ENCODE measurements around the gene RB1.

Gene RB1

GRCh38 chr13:48457578-48458242, 154.2 kb downstream of the RB1 start:
- DNase-seq: no peak

DNA sequence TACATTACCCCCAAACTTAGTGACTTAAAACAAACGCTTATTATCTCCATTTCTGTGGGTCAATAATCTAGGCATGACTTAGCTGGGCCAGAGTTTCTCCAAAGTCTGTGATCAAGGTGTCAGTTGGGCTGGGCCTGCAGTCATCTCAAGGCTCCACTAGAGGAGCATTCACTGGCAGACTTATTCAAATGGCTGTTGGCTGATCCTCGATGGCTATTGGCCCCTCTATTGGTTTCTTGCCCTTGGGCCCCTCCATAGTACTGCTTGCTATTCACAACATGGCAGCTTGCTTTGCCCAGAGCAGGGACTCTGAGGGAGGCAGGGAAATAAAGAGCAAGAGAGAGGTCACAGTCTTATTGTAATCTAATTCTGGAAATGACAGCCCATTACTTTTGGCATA, 171.7 kb downstream of the RB1 start:
- no peak for DNase-seq

DNA sequence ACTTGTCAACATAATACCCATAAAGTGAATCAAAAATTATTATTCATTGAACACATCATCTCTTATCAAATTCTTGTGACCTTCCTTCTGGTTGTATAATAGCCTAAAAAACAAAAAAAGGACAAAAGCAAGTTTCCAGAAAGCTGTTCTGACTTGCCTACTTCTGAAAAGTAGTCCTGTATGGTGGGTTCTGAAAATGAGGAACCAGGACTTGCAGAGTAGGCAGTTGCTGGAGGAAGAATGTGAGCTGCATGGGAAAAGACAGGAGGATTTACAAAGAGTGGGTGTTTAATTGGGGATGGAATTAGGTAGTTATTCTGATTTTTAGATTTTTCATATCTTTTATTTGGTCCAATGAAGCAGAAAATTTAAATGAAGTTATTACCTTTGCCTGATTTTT, 172.7 kb downstream of the RB1 start:
- no peak for DNase-seq

DNA sequence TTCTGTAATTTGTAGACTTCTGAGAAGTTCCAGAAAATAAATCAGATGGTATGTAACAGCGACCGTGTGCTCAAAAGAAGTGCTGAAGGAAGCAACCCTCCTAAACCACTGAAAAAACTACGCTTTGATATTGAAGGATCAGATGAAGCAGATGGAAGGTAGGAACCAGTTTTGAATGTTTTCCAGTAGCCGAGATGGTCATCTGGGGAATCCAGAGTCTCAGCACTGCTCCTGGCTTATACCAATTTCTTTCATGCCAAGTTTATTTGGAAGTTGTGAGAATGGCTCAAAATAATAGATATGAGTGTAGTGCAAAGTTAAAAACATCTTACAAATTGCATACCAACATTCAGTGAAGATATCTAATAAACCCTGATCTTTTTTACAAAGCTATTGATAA, 173.1 kb downstream of the RB1 start:
- no peak for DNase-seq

DNA sequence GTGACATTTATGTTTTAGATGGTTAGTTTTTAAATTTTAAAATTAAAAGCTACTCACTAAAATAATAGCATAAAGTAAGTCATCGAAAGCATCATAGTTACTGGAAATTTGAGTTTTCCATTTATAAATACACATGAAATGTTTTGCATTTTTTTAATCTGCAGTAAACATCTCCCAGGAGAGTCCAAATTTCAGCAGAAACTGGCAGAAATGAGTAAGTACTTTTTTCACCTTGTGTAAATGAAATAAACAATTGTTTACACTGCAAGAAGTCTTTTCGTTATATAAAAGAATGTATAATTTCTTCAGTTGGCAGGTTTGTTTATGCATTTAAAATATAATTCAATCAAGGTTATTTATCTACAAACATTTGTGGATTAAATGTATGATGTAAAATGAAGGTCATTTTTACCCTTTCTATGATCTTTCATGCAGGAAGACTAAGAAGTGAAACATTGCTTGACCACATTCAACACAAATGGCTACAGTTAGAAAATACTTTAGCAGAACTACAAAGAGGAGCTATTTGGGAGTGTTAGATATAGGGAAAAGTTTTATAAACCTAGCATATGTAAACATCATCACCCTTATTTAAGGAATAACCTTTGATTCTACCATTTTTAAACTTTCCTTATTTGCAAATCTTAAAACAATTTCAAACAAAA, 173.8 kb downstream of the RB1 start:
- DNase-seq: no peak

DNA sequence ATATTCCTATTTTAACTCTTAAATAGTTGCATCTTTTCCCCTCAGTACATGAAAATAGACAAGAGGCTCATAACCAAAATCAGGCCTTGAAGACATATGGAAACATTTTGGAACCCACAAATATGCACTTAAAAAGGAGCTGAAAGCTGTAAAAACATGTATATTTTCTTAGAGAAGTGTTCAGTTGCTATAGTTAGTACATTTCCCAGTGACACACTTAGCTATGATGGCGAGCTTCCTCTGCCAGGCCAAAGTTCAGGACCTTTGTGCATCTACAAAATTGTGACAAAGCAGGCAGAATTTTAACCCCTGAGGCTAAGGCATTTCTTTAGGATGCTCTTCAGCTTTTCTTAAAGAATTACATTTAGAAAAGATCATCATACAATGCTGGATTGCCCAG, 174.8 kb downstream of the RB1 start:
- DNase-seq: no peak

DNA sequence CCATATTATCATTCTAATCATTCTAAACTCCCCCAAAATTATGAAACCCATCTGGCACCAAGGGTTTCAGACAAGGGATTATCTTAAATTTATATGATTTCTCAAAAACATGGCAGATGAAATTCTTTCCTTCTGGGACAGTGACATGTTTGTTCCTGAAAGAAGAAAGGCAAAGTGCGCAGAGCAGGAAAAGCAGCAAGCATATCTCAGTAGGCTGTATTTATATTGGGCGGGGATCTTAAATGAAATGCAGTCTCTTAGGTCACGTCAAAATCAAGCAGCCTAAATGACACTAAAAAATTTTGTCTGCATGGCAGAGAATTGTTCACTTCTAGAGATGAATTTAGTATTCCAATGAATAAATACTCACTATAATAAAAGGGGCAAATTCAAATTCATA, 180.0 kb downstream of the RB1 start:
- DNase-seq: no peak

DNA sequence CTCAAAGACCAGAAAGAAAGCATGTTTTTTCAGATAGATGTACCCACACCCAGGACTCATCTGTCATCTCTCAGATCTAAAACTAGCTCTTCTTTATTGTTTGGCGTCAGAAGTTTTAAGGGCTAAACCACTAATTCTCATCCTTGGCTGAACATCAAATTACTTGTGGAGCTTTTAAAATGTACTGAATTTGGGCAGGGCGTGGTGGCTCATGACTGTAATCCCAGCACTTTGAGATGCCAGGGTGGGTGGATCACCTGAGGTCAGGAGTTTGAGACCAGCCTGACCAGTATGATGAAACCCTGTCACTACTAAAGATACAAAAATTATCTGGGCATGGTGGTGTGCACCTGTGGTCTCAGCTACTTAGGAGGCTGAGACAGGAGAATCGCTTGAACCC, 181.9 kb downstream of the RB1 start:
- DNase-seq: no peak

DNA sequence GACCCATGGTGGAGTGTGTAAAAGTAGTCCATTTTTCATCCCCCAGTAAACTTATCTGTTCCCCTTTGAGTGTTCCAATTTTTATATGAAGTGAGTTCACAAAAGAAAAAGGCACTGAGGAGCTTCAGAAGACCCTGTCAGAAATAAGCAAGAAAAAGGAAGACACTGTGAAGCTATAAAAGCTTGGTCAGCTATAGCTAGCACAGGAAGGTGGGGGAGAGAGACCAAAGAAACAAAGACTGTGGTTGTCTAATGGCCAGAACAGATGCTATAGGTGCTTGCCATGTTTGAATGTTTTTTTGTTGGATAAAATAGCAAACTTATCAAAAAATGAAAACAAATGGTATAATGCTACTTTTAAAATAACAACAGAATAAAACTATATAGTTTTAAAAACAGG, 182.8 kb downstream of the RB1 start:
- no peak for DNase-seq

DNA sequence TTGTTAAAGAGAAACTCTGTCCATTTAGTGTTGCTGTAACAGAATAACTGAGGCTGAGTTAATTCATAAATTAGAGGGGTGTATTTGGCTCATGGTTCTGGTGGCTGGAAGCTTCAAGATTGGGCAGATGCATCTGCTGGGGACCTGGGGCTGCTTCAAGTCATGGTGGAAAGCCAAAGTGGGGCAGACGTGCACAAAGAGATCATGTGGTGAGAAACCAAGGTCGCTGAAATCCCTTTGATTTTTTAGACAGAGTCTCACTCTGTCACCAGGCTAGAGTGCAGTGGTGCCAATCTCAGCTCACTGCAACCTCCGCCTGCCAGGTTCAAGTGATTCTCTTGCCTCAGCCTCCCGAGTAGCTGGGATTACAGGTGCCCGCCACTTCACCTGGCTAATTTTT, 183.3 kb downstream of the RB1 start:
- DNase-seq: no peak

- DNase-seq: no peak
Observed at GRCh38 chr13:48487968-48488367, 184.4 kb downstream of the RB1 start.

DNA sequence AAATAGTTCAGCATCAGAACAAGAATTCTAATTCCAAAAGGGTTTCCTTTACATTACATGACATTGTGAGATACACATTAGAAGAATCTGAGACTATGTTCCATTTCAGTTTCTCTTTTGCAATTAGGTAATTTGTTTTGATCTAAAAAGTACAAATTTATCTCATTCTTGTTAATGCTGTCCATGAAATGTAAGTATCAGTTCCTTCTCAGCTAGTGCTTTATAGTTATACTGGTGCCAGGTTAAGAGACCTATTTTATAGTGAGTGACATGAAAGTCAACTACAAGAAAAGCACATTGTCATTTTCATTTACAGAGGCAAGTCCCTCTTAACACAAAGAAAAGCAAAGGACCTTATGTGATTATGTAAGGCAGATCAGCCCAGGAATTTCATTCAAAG, 185.4 kb downstream of the RB1 start:
- no peak for DNase-seq

- DNase-seq: no peak
Observed at GRCh38 chr13:48489666-48490065, 186.1 kb downstream of the RB1 start.

DNA sequence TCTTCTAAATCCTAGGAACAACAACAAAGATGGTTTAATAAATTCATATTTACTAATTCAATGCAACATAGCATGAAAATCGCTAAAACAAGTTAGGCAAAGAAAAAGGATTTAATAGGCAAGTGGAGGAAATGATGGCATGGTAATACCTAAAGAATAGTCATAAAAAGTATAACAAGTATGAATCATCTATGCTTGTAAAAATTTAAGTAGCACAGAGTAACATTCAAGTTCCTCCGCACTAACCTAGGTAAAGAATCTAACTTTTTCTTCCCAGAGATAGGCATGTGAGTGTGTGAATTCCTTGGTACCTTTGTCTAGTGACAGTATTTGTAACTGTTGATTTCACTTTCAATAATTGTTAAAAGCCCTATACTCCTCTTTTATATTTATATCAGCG, 186.7 kb downstream of the RB1 start:
- DNase-seq: no peak

DNA sequence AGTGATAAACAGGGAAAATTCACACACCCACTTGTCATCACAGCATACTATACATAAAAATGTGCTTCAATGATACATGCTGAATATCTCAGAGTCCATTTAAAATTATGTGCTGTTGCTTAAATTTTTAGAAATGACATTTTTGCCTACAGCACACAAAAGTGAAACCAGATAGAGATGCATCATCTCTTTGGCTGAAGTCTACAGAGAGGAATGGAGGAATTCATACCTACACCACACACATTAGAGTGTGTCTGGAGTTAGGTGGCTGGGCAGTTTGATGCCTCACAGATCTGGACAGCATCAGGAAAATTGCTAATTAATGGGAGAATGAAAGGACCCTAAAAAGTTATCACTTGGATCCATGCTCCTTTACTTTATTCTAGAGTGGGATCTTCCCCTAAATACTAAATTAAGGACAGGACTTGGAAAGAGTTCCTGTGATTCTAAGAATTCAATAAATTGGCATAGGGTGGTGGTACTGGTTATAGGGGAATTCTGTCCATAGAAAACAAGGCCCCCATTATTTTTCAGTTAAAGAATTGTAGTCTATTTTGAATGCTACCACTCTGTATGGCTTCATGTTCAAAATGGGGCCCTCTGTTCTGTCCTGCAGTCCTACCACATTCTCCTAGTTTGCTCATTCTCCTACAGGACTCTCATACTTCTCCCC, 188.0 kb downstream of the RB1 start:
- no peak for DNase-seq

- no peak for DNase-seq
Observed at GRCh38 chr13:48492096-48492440, 188.5 kb downstream of the RB1 start.

DNA sequence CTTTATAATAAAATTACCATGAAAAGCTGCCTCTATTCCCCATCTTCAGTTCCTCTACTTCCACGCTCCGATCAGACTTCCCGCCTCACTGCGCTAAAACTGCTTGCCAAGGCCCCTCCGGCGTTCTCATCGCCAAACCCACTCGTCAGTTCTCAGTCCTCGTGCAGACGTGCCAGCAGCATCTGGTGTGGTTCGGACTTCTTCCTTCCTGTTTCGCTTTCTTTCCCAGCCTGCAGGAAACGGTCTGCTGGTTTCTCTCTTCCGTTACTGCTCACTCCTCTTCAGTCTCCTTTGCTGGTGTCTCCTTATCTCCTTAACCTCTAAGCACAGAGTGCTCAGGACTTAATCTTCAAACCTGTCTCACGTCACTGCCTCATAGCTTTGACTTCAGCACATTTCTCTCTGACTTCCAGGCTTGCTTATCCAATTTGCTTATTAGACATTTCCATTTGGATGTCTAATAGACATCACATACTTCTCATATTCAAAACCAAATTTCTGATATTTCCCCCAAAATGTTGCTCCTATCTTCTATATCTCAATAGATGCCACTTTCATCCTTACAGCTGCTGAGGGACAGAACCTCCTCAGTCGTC, 189.0 kb downstream of the RB1 start:
- no peak for DNase-seq

DNA sequence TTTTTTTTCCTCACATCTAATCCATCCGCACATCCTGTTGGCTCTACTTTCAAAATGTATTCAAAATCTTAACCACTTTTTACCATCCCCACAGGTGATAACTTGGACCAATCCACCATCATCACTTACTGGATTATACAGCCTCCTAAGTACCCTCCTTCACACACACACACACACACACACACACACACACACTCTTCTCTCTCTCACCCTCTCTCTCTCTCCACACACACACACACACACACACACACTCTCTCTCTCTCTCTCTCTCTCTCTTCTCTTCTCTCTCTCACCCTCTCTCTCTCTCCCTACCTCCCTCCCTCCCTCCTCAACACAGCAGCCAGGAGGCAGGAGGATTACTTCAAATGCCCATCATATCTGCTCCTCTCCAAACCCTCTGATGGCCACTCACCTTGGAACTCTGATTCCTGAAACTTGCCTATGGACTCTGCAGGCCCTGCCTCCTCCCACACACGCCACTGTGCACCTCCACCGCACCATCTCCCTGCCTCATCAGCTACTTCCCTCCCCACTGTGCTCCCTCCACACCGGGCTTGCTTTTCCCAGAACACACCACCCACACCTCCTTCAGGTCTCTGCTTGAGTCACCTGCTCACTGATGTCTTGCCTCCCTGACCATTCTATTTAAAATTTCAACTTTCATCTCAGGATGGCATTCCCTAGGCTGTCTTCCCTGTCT, 189.7 kb downstream of the RB1 start:
- DNase-seq: no peak

DNA sequence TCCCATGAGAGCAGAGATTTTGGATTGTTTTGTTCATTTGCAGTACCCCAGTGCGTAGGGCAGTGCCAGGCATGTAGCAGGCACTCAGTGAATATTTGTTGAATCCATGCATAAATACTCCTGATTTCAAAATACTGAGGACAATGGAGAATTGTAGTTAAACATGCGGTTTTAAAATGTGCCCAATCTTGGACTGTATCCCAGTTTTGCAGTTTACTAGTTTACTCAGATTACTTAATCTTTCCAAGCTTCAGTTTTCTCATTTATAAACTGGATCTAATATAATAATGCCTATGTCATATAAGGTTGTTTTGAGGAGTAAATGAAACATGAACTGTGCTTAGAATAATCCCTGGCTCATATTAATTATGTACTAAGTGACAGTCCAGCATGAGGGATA, 190.3 kb downstream of the RB1 start:
- no peak for DNase-seq

DNA sequence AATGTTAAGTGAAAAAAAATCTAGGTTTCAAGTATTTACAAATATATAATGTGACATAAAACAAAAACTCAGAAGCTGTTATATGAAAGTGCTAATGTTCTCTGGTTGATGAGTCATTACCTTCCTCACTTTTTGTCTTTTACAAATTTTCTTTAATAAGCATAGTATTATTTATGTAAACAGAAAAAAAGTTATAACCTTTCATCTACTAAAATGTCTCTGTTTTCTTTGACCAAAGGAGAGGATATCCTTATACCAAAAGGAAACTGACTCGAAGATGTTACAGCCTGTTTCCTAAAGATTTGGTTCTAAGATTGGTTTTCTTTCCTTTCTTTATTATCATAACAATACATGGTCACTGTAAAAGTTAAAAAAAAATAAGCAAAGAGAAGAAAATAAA, 191.3 kb downstream of the RB1 start:
- DNase-seq: no peak

DNA sequence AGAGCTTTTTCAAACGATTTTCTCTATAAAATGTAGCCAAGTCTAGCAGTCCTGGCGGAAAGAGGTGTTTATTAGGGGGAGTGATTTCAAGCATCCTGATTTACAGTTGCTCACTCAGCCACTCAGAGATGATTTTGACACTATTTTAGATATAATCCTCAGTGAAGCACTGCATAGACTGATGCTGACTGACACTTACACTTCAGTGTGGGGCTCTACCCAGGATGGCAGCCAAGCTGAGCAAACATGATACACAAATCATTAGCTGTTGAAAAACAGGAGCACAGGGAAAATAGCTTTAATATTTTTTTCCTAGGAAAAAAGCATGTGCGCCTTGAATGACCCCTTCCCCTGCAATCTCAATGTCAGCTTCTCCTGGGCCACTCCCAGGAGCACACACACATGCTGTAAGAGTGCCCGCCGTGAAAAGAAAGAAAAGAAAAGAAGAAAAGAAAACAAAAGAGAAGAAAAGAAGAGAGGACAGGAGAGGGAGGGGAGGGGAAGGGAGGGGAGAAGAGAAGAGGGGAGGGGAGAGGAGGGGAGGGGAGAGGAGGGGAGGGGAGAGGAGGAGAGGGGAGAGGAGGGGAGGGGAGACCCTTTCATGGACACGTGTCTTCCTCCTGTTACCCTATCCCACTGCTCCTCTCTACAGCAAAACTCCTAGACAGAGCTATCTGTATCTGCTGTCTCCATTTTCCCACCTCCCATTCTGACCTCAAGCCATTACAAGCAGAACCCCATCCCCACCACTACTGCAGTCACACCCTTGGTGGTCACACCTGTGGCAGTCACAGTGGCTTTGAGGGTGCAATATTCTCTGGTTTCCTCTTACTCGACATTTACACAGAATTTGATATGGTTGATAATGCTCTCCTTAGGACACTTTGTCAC, 193.0 kb downstream of the RB1 start:
- DNase-seq: no peak

DNA sequence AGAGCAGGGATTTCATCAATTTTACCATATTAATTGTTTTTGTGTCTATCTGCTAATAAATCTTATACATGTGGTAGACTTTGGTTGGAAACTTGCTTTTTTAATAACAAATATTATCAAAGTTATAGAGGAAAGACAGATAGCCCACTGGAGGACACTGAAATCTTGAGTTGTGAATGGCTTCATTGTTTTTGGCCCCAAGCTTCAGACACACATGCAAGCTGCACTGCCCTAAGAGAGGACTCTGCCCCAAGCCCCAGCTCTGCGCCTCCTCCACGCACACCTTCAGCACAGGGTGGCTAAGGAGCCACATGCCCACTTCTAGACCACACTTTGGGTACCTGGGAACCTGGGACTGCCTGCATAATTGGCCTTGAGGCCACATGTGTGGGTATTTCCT, 194.1 kb downstream of the RB1 start:
- DNase-seq: no peak

Measured in 8988T (cell line).